HG02981 (cell line): ENCODE results near the gene PROK1.

Source experiments
- ATAC-seq: cut with Tn5 transposase; IDR thresholded peaks from one replicate; pipeline ENCODE4 v1.9.1; 2021; ENCODE audit warnings: mild to moderate bottlenecking, moderate library complexity; ENCODE audit not compliant: unreplicated experiment

PROK1 gene

GRCh38 chr1:110464340-110464739 lies 13.4 kb downstream of the PROK1 start:
- no peak for ATAC-seq

GRCh38 chr1:110465038-110465813 lies 14.3 kb downstream of the PROK1 start:
- no peak for ATAC-seq

GRCh38 chr1:110465814-110466380 lies 14.9 kb downstream of the PROK1 start:
- ATAC-seq, result no peak

- ATAC-seq, result no peak
These were observed 15.8 kb downstream of the PROK1 start for GRCh38 chr1:110466646-110467280.

- no peak for ATAC-seq
These were observed 20.2 kb downstream of the PROK1 start for GRCh38 chr1:110471131-110471530.

GRCh38 chr1:110472546-110472945 lies 21.6 kb downstream of the PROK1 start:
- no peak for ATAC-seq

GRCh38 chr1:110474444-110474843 lies 23.5 kb downstream of the PROK1 start:
- no peak for ATAC-seq

- no peak for ATAC-seq
These were observed 24.5 kb downstream of the PROK1 start for GRCh38 chr1:110475362-110476027.

- no peak for ATAC-seq
These were observed 25.2 kb downstream of the PROK1 start for GRCh38 chr1:110476028-110476765.

- ATAC-seq, result no peak
These were observed 26.1 kb downstream of the PROK1 start for GRCh38 chr1:110477041-110477440.

GRCh38 chr1:110477445-110477957 lies 26.6 kb downstream of the PROK1 start:
- no peak for ATAC-seq

GRCh38 chr1:110477967-110478640 lies 27.2 kb downstream of the PROK1 start:
- ATAC-seq, result no peak

GRCh38 chr1:110478886-110479285 lies 27.9 kb downstream of the PROK1 start:
- ATAC-seq, result no peak

GRCh38 chr1:110480356-110481096 lies 29.6 kb downstream of the PROK1 start:
- ATAC-seq, result no peak

GRCh38 chr1:110481968-110482623 lies 31.1 kb downstream of the PROK1 start:
- ATAC-seq, result no peak

- no peak for ATAC-seq
These were observed 31.8 kb downstream of the PROK1 start for GRCh38 chr1:110482662-110483307.

GRCh38 chr1:110483308-110483685 lies 32.3 kb downstream of the PROK1 start:
- ATAC-seq, result no peak

- no peak for ATAC-seq
These were observed 33.9 kb downstream of the PROK1 start for GRCh38 chr1:110484801-110485200.
